ENCODE results near the gene NDUFAF4. TPM values are rescaled to one million over a fixed set of nuclear protein-coding genes. Genes with fewer than 3 reads are reported as not detected.
A peak's percentile ranks its signal among the peaks of the same experiment; 100 is the strongest.

Gene NDUFAF4
- total RNA-seq, 1 donor from 2014 or later = 38.6 TPM

- H3K27me3 Mint-ChIP-seq (ENCODE audit: low read depth, unreplicated experiment) = no peaks in the 10 kb centered on the region
- peaks cover 3% of the 10 kb centered on the region for H3K4me1 ChIP-seq (ENCODE audit: insufficient read depth, low read length)
- H3K9ac ChIP-seq (ENCODE audit: low read length) = no peak overlapping the region
- no peak overlapping the region for H2AFZ ChIP-seq (ENCODE audit: low read depth, low read length)
- peaks cover 8% of the 10 kb centered on the region for H3K4me1 Mint-ChIP-seq (ENCODE audit: low read depth, unreplicated experiment)
- no peak overlapping the region for H3K27ac Mint-ChIP-seq (ENCODE audit: unreplicated experiment)
- H3K27ac ChIP-seq (ENCODE audit: low read depth, low read length) = no peak overlapping the region
- no peaks in the 10 kb centered on the region for H3K9me3 Mint-ChIP-seq (ENCODE audit: unreplicated experiment)
- H3K4me2 ChIP-seq (ENCODE audit: low read length) = no peak overlapping the region
- H3K36me3 ChIP-seq (ENCODE audit: insufficient read depth, low read length) = no peaks in the 10 kb centered on the region
- no peaks in the 10 kb centered on the region for H3K36me3 Mint-ChIP-seq (ENCODE audit: low read depth, unreplicated experiment)
- no peaks in the 10 kb centered on the region for H3K9me3 ChIP-seq (ENCODE audit: insufficient read depth, low read depth, low read length)
- FAIRE-seq = no peak
- peaks cover 15% of the 10 kb centered on the region for H3K79me2 ChIP-seq (ENCODE audit: insufficient read depth, low read length)
- no peak overlapping the region for H3K4me3 ChIP-seq (ENCODE audit: insufficient read depth, low read depth, low read length)
- H3K27me3 ChIP-seq (ENCODE audit: insufficient read depth, low read length) = peaks cover 2% of the 10 kb centered on the region
- H3K4me3 Mint-ChIP-seq (ENCODE audit: unreplicated experiment) = no peak overlapping the region
- DNase-seq (ENCODE audit: low read depth) = no peak
- H4K20me1 ChIP-seq (ENCODE audit: insufficient read depth, low read length) = no peaks in the 10 kb centered on the region
- no peak for TF ChIP-seq CTCF (IDR thresholded peaks at IDR 0.05; ENCODE audit: insufficient read depth, low read depth, low read length)
- TF ChIP-seq EZH2 (IDR thresholded peaks at IDR 0.05; ENCODE audit: insufficient read depth, low read length) = no peak
Observed at GRCh38 chr6:96900873-96901272, 3.2 kb upstream of the NDUFAF4 start.

- no peak for FAIRE-seq
- no peak overlapping the region for H2AFZ ChIP-seq (ENCODE audit: low read depth, low read length)
Observed at GRCh38 chr6:96899451-96899998, 1.8 kb upstream of the NDUFAF4 start.

More at GRCh38 chr6:96899451-96899998, 1.8 kb upstream of the NDUFAF4 start:
- peak overlapping the region; percentile 53 for H3K27ac Mint-ChIP-seq (ENCODE audit: unreplicated experiment)
- Histone ChIP-seq H3K27me3 (ENCODE audit: insufficient read depth, low read length) (no peaks in the 10 kb centered on the region), H3K36me3 (ENCODE audit: insufficient read depth, low read length) (peaks cover 1% of the 10 kb centered on the region), H3K9me3 (ENCODE audit: insufficient read depth, low read depth, low read length) (no peaks in the 10 kb centered on the region), H3K27ac (ENCODE audit: low read depth, low read length) (no peak overlapping the region), H3K4me1 (ENCODE audit: insufficient read depth, low read length) (peaks cover 3% of the 10 kb centered on the region), H4K20me1 (ENCODE audit: insufficient read depth, low read length) (no peaks in the 10 kb centered on the region), H3K79me2 (ENCODE audit: insufficient read depth, low read length) (peaks cover 28% of the 10 kb centered on the region), H3K9ac (ENCODE audit: low read length) (no peak overlapping the region), H3K4me3 (ENCODE audit: insufficient read depth, low read depth, low read length) (no peak overlapping the region), H3K4me2 (ENCODE audit: low read length) (no peak overlapping the region)
- no peaks in the 10 kb centered on the region for H3K36me3 Mint-ChIP-seq (ENCODE audit: low read depth, unreplicated experiment)
- H3K27me3 Mint-ChIP-seq (ENCODE audit: low read depth, unreplicated experiment) = no peaks in the 10 kb centered on the region
- H3K4me3 Mint-ChIP-seq (ENCODE audit: unreplicated experiment) = no peak overlapping the region
- H3K9me3 Mint-ChIP-seq (ENCODE audit: unreplicated experiment) = no peaks in the 10 kb centered on the region
- TF ChIP-seq EZH2 (IDR thresholded peaks at IDR 0.05; ENCODE audit: insufficient read depth, low read length) = no peak
- no peak for TF ChIP-seq CTCF (IDR thresholded peaks at IDR 0.05; ENCODE audit: insufficient read depth, low read depth, low read length)
- H3K4me1 Mint-ChIP-seq (ENCODE audit: low read depth, unreplicated experiment) = peaks cover 10% of the 10 kb centered on the region
- DNase-seq (ENCODE audit: low read depth) = no peak
